Suprapubic skin (tissue), 4 donors: ENCODE data around the gene CCNYL1.

ENCODE experiments used
- EP300 ChIP-seq: sonication (generic); formaldehyde crosslinking; IDR thresholded peaks from one replicate; pipeline ENCODE4 v1.6.1; 2017; ENCODE audit warnings: antibody characterized with exemption
- POLR2A ChIP-seq, 2 donors: fragments of 450-650 bp; IDR thresholded peaks; one replicate each; pipeline ENCODE4 v1.6.1; 2017; ENCODE audit warnings: antibody characterized with exemption in 2 of 2, mild to moderate bottlenecking in 2 of 2, moderate library complexity in 2 of 2
- POLR2AphosphoS5 ChIP-seq, 3 donors: sonication (generic); formaldehyde crosslinking; IDR thresholded peaks; one replicate each; pipeline ENCODE4 v1.6.1; 2017; ENCODE audit warnings: antibody characterized with exemption in 3 of 3
- TF ChIP-seq, protein P1 (sequence below), 2 donors: fragments of 200-600 bp in 1 of 2; fragments of 450-650 bp in 1 of 2; sonication (generic) in 1 of 2; IDR thresholded peaks; one replicate each; pipeline ENCODE4 v1.5.1; 2016 to 2019; ENCODE audit warnings: antibody characterized with exemption in 2 of 2, mild to moderate bottlenecking in 1 of 2, moderate library complexity in 1 of 2

GRCh38 chr2:207706936-207707860 is 4.2 kb upstream of the CCNYL1 start:
- TF ChIP-seq POLR2A (IDR thresholded peaks at IDR 0.05) (no peak), POLR2AphosphoS5 (IDR thresholded peaks at IDR 0.05) (no peak), EP300 (no peak)
- TF ChIP-seq, protein P1, sequence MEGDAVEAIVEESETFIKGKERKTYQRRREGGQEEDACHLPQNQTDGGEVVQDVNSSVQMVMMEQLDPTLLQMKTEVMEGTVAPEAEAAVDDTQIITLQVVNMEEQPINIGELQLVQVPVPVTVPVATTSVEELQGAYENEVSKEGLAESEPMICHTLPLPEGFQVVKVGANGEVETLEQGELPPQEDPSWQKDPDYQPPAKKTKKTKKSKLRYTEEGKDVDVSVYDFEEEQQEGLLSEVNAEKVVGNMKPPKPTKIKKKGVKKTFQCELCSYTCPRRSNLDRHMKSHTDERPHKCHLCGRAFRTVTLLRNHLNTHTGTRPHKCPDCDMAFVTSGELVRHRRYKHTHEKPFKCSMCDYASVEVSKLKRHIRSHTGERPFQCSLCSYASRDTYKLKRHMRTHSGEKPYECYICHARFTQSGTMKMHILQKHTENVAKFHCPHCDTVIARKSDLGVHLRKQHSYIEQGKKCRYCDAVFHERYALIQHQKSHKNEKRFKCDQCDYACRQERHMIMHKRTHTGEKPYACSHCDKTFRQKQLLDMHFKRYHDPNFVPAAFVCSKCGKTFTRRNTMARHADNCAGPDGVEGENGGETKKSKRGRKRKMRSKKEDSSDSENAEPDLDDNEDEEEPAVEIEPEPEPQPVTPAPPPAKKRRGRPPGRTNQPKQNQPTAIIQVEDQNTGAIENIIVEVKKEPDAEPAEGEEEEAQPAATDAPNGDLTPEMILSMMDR (IDR thresholded peaks at IDR 0.05): no peak
